Measurements from ENCODE around the gene NR1I3.

DNA sequence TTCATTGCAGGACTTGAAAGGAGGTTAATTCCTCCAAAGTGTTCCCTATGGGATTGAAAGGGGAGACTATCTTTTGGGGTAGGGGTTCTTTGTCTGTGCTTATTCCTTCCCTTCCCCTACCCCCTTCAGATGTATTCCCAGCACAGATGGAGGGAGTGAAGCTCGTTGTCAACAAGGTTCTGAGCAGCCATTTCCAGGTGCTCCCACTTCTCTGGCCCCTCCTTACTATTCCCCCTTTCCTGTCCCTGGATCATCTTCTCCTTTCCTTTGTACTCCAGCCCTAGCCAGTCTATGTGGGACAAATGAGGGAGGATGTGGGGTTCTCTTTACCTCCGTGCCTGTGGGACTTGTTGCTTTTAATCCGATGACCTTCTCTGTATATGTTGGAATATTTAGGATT, 11.2 kb downstream of the NR1I3 start:
- TF ChIP-seq, protein P1, sequence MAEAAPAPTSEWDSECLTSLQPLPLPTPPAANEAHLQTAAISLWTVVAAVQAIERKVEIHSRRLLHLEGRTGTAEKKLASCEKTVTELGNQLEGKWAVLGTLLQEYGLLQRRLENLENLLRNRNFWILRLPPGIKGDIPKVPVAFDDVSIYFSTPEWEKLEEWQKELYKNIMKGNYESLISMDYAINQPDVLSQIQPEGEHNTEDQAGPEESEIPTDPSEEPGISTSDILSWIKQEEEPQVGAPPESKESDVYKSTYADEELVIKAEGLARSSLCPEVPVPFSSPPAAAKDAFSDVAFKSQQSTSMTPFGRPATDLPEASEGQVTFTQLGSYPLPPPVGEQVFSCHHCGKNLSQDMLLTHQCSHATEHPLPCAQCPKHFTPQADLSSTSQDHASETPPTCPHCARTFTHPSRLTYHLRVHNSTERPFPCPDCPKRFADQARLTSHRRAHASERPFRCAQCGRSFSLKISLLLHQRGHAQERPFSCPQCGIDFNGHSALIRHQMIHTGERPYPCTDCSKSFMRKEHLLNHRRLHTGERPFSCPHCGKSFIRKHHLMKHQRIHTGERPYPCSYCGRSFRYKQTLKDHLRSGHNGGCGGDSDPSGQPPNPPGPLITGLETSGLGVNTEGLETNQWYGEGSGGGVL (tag by site-specific recombination; IDR thresholded peaks at IDR 0.05): no peak
- TF ChIP-seq, protein P2, sequence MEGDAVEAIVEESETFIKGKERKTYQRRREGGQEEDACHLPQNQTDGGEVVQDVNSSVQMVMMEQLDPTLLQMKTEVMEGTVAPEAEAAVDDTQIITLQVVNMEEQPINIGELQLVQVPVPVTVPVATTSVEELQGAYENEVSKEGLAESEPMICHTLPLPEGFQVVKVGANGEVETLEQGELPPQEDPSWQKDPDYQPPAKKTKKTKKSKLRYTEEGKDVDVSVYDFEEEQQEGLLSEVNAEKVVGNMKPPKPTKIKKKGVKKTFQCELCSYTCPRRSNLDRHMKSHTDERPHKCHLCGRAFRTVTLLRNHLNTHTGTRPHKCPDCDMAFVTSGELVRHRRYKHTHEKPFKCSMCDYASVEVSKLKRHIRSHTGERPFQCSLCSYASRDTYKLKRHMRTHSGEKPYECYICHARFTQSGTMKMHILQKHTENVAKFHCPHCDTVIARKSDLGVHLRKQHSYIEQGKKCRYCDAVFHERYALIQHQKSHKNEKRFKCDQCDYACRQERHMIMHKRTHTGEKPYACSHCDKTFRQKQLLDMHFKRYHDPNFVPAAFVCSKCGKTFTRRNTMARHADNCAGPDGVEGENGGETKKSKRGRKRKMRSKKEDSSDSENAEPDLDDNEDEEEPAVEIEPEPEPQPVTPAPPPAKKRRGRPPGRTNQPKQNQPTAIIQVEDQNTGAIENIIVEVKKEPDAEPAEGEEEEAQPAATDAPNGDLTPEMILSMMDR (tag by site-specific recombination; IDR thresholded peaks at IDR 0.05): no peak
- TF ChIP-seq ZNF768 (tag by site-specific recombination; IDR thresholded peaks at IDR 0.05): no peak
- TF ChIP-seq, protein P3, sequence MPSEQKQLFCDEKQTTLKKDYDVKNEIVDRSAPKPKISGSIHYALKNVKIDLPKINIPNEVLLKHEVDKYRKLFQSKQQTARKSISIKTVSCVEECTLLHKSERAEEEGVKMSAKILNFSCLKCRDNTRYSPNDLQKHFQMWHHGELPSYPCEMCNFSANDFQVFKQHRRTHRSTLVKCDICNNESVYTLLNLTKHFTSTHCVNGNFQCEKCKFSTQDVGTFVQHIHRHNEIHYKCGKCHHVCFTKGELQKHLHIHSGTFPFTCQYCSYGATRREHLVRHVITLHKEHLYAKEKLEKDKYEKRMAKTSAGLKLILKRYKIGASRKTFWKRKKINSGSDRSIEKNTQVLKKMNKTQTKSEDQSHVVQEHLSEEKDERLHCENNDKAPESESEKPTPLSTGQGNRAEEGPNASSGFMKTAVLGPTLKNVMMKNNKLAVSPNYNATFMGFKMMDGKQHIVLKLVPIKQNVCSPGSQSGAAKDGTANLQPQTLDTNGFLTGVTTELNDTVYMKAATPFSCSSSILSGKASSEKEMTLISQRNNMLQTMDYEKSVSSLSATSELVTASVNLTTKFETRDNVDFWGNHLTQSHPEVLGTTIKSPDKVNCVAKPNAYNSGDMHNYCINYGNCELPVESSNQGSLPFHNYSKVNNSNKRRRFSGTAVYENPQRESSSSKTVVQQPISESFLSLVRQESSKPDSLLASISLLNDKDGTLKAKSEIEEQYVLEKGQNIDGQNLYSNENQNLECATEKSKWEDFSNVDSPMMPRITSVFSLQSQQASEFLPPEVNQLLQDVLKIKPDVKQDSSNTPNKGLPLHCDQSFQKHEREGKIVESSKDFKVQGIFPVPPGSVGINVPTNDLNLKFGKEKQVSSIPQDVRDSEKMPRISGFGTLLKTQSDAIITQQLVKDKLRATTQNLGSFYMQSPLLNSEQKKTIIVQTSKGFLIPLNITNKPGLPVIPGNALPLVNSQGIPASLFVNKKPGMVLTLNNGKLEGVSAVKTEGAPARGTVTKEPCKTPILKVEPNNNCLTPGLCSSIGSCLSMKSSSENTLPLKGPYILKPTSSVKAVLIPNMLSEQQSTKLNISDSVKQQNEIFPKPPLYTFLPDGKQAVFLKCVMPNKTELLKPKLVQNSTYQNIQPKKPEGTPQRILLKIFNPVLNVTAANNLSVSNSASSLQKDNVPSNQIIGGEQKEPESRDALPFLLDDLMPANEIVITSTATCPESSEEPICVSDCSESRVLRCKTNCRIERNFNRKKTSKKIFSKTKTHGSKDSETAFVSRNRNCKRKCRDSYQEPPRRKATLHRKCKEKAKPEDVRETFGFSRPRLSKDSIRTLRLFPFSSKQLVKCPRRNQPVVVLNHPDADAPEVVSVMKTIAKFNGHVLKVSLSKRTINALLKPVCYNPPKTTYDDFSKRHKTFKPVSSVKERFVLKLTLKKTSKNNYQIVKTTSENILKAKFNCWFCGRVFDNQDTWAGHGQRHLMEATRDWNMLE (tag by site-specific recombination; conservative IDR thresholded peaks at IDR 0.05; ENCODE audit: low read depth): no peak
- TF ChIP-seq ZSCAN16 (tag by site-specific recombination; IDR thresholded peaks at IDR 0.05): no peak

Data from HEK293 (cell line).